22Rv1 (cell line): Measurements from ENCODE around the gene TBC1D8B.
"Not testable (repeated sequence)": the region's sequence is repeated elsewhere in the genome, so short reads cannot be mapped to it uniquely, and the experiment has no call there.

Source experiments
- H3K27ac ChIP-seq: fragments of 450-650 bp; 2 replicates; pipeline ENCODE4 v1.5.1; 2017
- ZFX ChIP-seq: fragments of 450-650 bp; IDR thresholded peaks from 2 replicates; pipeline ENCODE4 v1.6.1; 2017; ENCODE audit warnings: antibody characterized with exemption, borderline replicate concordance
- TF ChIP-seq, protein P1 (sequence below): fragments of 450-650 bp; IDR thresholded peaks from 2 replicates; pipeline ENCODE4 v1.5.1; 2017; ENCODE audit warnings: mild to moderate bottlenecking

TBC1D8B gene

GRCh38 chrX:106802063-106802387 is 448 bp upstream of the TBC1D8B start:
- no peak for TF ChIP-seq ZFX
- TF ChIP-seq, protein P1, sequence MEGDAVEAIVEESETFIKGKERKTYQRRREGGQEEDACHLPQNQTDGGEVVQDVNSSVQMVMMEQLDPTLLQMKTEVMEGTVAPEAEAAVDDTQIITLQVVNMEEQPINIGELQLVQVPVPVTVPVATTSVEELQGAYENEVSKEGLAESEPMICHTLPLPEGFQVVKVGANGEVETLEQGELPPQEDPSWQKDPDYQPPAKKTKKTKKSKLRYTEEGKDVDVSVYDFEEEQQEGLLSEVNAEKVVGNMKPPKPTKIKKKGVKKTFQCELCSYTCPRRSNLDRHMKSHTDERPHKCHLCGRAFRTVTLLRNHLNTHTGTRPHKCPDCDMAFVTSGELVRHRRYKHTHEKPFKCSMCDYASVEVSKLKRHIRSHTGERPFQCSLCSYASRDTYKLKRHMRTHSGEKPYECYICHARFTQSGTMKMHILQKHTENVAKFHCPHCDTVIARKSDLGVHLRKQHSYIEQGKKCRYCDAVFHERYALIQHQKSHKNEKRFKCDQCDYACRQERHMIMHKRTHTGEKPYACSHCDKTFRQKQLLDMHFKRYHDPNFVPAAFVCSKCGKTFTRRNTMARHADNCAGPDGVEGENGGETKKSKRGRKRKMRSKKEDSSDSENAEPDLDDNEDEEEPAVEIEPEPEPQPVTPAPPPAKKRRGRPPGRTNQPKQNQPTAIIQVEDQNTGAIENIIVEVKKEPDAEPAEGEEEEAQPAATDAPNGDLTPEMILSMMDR = no peak
- H3K27ac ChIP-seq = peak overlapping the region; percentile 40; the same call in 1 of the 2 replicates

- TF ChIP-seq, protein P1 = no peak
- no peak for TF ChIP-seq ZFX
- no peak overlapping the region for H3K27ac ChIP-seq
Observed at GRCh38 chrX:106811131-106811910, 8.8 kb downstream of the TBC1D8B start.

DNA sequence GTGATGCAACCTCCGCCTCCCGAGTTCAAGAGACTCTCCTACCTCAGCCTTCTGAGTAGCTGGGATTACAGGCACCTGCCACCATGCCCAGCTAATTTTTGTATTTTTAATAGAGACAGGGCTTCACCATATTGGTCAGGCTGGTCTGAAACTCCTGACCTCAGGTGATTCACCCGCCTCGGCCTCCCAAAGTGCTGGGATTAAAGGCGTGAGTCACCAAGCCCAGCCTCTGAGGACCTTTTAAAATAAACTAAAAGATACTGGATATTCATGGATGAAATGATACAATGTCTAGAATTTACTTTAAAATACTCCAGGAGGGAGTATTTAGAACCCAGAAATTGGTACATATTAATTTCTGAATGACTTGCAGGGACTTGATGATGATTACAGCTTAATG is 10.5 kb downstream of the TBC1D8B start:
- not testable (repeated sequence) for H3K27ac ChIP-seq

DNA sequence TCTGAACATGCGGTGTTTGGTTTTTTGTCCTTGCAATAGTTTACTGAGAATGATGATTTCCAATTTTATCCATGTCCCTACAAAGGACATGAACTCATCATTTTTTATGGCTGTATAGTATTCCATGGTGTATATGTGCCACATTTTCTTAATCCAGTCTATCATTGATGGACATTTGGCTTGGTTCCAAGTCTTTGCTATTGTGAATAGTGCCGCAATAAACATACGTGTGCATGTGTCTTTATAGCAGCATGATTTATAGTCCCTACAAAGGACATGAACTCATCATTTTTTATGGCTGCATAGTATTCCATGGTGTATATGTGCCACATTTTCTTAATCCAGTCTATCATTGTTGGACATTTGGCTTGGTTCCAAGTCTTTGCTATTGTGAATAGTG is 11.6 kb downstream of the TBC1D8B start:
- H3K27ac ChIP-seq = not testable (repeated sequence)

- H3K27ac ChIP-seq = no peak overlapping the region
- TF ChIP-seq ZFX = no peak
- TF ChIP-seq, protein P1 = peak; percentile 71
Observed at GRCh38 chrX:106862972-106863688, 60.7 kb downstream of the TBC1D8B start.

GRCh38 chrX:106863697-106864096 is 61.2 kb downstream of the TBC1D8B start:
- TF ChIP-seq, protein P1 = no peak
- no peak for TF ChIP-seq ZFX
- H3K27ac ChIP-seq = no peak overlapping the region

DNA sequence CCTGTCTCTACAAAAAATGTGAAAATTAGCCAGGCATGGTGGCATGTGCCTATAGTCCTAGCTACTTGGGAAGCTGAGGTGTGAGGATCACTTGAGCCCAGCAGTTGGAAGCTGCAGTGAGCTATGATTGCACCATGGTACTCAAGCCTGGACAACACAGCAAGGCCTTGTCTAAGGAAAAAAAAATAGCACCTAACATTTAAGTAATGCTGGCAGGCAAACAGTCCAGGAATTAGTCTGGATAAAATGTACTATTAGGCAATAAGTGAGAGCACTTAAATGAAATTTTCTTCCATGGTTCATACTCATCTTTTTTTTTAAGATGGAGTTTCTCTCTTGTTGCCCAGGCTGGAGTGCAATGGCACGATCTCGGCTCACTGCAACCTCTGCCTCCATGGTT is 70.3 kb downstream of the TBC1D8B start:
- not testable (repeated sequence) for H3K27ac ChIP-seq

DNA sequence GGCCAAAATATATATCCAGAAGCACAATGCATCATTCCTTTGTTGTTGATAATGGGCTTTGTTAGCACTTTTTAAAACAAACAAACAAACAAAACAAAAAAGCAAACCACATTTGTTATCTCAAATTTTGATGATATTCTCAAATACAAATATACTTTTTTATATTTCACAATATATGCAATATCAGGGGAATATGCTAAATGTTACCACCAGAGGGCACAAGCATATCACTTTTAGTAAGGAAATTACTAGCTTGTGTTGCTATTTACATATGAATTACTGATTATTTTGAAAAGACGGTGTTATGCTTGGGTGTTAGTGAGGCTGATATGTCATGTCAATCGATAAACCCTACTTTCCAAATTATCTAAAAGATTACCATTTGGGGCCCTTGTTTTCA is 71.6 kb downstream of the TBC1D8B start:
- TF ChIP-seq ZFX = no peak
- TF ChIP-seq, protein P1 = peak; percentile 57

DNA sequence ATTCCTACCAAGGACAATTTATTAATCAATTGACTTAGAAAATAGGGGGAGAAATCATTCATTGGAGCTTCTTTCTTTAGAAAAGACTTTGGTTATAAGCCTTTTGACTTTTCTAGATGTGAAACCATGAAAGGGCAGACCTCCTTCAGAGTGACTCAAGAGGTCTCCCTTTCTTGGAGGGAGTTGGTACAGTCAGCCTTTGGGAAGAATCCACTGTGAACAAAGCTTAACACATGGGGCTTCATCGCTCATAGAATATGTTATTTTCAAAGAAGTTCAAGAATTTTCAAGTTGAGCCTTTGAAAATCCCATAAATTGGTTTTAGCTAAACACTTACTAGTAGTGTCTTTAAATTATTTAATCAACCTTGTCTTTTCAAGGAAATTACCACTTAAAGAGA is 72.7 kb downstream of the TBC1D8B start:
- TF ChIP-seq, protein P1 = no peak
- no peak for TF ChIP-seq ZFX
- no peak overlapping the region for H3K27ac ChIP-seq

More for the DNA sequence above, 71.6 kb downstream of the TBC1D8B start:
- no peak overlapping the region for H3K27ac ChIP-seq
